Uterus (tissue), 2 donors: Measurements from ENCODE around the gene NSD2.

Experiments
- POLR2A ChIP-seq, 2 donors: fragments of 450-650 bp; IDR thresholded peaks; one replicate each; pipeline ENCODE4 v1.6.1; 2016; ENCODE audit warnings: antibody characterized with exemption in 2 of 2, mild to moderate bottlenecking in 1 of 2, moderate library complexity in 1 of 2
- TF ChIP-seq, protein P1 (sequence below), 4 experiments: fragments of 200-600 bp in 2 of 4; fragments of 450-650 bp in 2 of 4; sonication (generic) in 2 of 4; IDR thresholded peaks; one replicate each; pipeline ENCODE4 v1.5.1; 2016 to 2019; ENCODE audit warnings: antibody characterized with exemption in 4 of 4, mild to moderate bottlenecking in 2 of 4, moderate library complexity in 1 of 4

DNA sequence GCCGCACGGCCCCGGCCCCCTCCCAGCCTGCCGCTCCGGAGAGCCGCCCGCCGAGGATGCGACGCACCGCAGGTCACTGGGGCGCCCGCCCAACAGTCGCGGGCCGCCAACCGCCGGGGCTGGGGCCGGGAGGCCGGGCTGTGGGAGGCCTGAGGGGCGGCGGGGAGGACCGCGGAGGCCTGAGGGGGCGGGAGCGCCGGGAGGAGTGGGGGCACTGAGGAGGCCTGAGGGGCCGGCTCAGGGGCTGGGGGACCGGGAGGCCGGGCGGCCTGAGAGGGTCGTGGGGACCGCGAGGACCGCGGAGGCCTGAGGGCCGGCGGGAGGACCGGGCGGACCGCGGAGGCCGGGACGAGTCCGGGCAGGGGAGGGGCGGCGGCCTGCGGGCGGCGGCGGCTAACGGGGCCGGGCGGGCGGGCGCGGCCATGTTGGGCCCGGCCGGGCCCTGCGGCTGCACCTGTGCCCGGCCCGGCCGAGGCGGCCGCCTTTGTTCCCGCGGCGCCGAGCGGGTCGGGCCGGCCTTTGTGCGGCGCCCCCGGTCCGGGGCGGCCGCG is 353 bp downstream of the NSD2 start:
- no peak for TF ChIP-seq POLR2A (IDR thresholded peaks at IDR 0.05)
- TF ChIP-seq, protein P1, sequence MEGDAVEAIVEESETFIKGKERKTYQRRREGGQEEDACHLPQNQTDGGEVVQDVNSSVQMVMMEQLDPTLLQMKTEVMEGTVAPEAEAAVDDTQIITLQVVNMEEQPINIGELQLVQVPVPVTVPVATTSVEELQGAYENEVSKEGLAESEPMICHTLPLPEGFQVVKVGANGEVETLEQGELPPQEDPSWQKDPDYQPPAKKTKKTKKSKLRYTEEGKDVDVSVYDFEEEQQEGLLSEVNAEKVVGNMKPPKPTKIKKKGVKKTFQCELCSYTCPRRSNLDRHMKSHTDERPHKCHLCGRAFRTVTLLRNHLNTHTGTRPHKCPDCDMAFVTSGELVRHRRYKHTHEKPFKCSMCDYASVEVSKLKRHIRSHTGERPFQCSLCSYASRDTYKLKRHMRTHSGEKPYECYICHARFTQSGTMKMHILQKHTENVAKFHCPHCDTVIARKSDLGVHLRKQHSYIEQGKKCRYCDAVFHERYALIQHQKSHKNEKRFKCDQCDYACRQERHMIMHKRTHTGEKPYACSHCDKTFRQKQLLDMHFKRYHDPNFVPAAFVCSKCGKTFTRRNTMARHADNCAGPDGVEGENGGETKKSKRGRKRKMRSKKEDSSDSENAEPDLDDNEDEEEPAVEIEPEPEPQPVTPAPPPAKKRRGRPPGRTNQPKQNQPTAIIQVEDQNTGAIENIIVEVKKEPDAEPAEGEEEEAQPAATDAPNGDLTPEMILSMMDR (IDR thresholded peaks at IDR 0.05) = no peak
